Fibroblast of pulmonary artery (primary cell): ENCODE data around the gene RALY.

Source experiments
- DNase-seq: peaks from one replicate; pipeline ENCODE4 v3.0.0-alpha.2; 2010; ENCODE audit warnings: low read depth
- H3K4me3 ChIP-seq: replicated peaks from 2 replicates; pipeline ENCODE4 v1.5.1; 2011; ENCODE audit warnings: low read depth, mild to moderate bottlenecking, control low read depth, low read length, moderate library complexity
- CTCF ChIP-seq: IDR thresholded peaks from 2 replicates; pipeline ENCODE4 v1.5.1; 2011; ENCODE audit warnings: mild to moderate bottlenecking, control low read depth, low read length, inconsistent platforms; ENCODE audit errors: missing control alignments

Gene RALY

GRCh38 chr20:34052414-34052813, 58.7 kb downstream of the RALY start:
- DNase-seq: no peak
- TF ChIP-seq CTCF: no peak
- H3K4me3 ChIP-seq: no peak overlapping the region

DNA sequence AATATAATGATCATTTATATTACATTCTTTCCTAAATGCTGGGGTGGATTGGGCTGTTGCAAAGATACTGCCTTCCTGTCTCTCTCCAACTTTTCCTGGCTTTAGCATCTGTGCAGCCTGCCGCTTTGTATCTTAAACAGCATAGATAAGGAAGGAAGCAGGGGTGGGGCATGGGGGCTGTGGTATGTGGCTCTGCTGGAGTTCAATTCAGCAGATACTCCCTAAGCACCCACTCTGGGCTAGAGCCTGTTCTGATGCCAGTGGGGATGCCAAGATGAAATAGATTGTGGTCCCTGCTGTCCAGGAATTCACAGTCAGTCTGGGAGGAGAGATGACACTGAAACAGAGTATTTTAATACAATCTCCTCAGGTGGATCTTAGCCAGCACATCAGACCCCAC, 61.6 kb downstream of the RALY start:
- TF ChIP-seq CTCF: no peak
- DNase-seq: no peak
- H3K4me3 ChIP-seq: no peak overlapping the region

DNA sequence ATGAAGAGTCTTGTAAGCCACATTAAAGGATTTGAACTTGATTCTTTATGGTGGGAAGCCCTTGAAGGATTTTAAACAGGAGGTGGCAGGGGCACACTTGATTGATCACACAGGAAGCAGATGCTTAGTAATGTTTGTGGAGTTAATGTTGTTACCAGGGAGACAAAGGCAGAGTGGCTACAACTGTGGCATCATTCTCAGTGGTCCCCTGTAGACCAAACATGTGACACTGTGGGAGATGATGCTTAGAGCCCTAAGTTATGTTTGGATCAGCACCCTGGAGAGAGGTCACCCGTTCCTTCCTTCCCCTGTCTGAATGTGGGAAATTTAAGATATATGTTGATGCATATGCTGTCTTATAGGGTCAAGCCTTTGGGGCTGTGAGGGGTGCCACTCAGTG, 65.1 kb downstream of the RALY start:
- H3K4me3 ChIP-seq: no peak overlapping the region
- DNase-seq: no peak
- TF ChIP-seq CTCF: no peak

GRCh38 chr20:34060970-34061369, 67.3 kb downstream of the RALY start:
- no peak for TF ChIP-seq CTCF
- DNase-seq: no peak
- no peak overlapping the region for H3K4me3 ChIP-seq

DNA sequence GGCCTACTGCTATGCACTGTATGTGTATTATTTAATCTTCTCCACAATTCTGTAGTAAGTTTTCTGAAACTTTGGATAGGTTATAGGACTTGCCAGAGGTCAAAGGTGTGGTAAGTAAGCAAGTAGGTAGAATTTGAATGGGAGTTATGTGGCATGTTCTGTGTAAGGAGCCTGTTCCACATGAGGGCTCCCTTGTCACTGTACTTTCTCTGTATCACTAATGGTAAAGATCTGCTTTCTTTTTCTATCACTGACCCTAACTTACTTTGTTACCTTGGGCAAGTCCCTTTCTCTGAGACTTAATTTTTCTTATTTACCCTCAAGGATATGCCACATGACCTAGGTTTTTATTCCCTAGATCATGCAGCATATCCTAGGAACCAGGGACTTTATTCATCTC, 68.0 kb downstream of the RALY start:
- no peak for DNase-seq
- no peak overlapping the region for H3K4me3 ChIP-seq
- no peak for TF ChIP-seq CTCF

- DNase-seq: peak; percentile 28
- no peak for TF ChIP-seq CTCF
- H3K4me3 ChIP-seq: no peak overlapping the region
Observed at GRCh38 chr20:34062570-34063482, 69.1 kb downstream of the RALY start.

DNA sequence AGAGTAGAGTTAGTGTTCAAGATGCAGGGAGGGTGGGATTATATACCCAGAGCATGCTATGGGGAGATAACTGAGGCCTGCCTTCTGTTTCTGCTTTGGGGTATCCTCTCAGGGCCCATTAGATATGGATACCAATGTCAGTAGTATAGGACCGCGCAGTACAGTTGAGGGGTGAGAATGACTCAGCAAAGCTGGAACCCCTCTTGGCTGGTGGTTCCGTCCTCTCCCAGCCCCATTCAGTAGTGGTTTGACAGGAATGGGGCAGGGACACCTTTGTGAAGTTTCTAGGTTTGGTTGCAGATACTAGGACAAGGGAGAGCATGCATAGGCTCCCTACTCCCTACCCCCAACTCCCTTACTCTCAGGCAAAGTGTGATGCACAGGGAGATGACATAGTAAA, 70.6 kb downstream of the RALY start:
- no peak for DNase-seq
- no peak for TF ChIP-seq CTCF
- H3K4me3 ChIP-seq: no peak overlapping the region
